Measurements from ENCODE around the gene GRIN3A.
"Not testable (repeated sequence)": the region's sequence is repeated elsewhere in the genome, so short reads cannot be mapped to it uniquely, and the experiment has no call there.

Gene GRIN3A

DNA sequence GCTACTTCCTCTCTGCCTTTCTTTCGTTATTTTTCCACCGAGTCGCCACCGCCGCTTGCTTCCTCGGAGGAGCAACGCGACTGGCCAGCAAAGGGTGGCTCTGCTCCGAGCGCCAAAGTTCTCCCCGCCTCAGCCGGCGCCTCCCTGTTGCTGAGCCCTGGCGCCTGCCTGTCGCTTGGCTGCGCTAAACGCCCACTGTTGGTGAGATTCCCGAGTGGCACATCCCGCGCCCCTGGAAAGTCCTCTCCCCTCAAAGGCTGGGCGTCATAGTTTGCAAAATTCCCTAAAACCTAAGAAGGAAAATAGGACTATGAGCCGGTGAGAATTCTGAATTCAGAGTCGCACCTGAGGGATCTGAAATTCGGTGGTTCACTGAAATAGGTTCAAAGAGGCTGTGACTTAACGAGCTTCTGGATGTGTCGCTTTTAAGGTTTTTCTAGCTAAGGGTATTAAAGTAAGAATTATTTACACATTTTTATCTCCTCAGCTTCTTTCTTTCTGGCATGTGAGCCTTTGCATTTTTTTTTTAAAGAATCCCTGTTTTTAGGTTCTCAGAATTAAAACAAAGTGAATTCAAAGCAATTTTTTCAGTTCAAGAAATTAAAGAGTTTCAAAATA lies at the start of gene GRIN3A:
TSS of gene GRIN3A (minus strand) at position 82 of the 618 bp plus-strand sequence. CDS start 668 bp downstream, outside the sequence.
- DNase-seq: no peak

DNA sequence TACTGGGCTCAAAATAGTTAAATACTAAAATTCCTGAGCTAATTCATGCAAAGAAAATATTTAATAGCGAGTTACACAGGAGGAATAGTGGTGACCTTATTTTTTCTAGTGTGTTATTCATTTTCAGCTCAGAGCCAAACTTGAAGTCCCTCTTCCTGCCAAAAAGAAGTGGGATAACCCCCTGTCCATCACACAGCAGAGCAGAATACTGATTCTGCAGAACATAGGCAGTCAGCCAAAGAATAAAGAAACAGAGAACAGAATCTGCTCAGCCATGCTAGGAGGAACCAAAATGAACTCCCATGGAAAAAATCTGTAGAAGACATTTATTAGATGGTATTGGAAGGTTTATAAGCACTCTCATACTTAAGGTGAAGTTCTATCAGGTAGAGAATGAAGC lies 49.4 kb upstream of the GRIN3A start:
- DNase-seq: no peak

DNA sequence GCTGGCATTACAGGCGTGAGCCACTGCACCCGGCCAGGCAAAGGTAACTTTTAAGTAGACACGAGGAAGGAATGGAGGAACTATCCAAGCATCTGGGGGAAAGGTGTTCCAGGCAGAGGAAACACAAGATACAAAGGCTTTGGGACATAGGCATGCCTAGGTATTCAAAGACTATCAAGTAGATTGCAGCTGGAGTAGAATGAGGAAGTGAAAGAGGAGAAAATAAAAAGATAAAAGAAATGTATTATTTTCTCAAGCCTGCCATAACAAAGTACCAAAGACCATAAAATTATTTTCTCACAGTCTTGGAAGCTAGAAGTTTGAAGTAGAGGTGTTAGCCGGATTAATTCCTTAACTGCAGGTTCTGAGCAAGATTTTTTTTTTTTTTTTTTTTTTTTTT lies 39.9 kb upstream of the GRIN3A start:
- DNase-seq: no peak

DNA sequence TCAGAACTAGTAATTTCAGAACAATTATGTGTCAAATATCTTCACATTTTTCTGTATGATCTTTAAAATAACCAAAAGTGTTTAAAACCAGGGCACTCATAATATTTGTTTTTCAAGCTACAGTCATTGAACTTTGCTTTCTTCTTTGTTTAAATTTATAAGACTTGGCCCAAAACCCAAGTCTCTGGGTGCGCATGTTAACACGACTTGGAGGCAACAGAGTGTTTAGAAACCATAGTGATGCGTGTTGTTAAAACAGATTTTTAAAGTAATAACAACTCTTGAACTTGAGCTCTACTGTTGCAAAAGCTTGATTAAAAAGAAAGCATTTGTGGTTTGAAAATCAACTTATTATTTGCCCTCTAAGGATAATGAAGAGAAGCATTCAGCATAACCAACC lies 26.0 kb upstream of the GRIN3A start:
- no peak for DNase-seq

DNA sequence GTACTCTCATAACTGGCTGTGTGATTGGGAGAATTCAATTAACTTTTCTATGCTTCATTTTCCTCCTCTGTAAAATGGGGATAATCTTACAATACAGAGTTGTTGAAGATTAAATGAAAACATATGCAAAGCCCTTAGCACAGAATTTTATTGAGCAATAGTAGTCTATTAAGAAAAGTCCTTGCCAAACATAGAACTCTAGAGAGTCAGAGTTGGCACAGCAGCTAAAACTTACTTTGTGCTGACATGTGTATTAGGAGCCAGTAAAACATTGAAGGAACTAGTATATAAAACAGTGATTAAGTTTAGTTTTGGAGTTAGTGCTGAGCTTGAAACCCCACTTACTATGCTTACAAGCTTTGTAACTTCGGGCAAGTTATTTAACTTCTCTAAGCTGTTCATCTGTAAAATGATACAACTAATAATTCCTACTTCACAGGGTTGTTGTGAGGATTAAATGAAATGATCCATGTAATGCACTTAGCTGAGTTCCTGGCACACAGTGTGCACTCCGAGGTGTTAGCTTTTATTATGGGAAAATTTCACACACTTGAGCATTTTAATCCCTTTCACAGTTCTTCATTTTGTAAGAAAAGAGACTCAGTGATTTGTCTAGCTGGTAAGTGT lies 20.0 kb upstream of the GRIN3A start:
- DNase-seq: no peak

DNA sequence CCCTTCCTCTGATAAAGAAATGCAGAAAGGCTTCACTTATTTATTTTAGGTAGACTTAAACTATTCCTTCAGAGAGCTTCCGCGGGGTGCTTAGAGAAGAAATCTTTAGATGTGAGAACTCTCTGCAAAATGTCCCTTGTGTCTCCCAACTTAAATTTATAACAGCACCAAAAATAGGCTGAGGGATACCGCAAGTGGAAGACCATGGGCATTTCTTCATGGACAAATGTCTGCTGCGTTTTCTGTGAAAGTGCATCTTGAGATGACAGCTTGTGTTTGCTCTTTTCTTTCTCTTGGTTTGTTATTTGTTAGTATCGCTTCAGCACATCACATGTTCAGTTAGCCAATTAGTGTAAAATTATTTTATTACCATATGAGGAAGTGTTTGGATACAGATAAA lies 15.3 kb upstream of the GRIN3A start:
- DNase-seq: no peak

DNA sequence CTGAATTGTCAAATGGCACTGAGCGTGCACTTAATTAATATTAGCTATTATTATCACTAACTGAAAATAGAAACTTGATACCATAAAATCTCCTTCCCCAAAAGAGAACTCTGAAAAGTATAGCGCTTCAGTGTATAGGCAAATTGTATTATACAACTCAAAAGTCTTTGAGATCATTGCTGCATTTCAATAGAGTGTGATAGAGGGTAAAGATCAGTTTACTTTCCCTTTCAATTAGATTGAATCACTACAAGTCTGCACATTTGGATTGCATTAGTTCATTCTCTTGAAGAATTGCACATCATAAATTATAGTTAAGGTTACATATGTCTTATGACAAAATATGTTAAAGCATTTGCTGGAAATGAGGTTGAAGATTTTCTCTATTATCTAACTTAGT lies 13.4 kb upstream of the GRIN3A start:
- DNase-seq: no peak

DNA sequence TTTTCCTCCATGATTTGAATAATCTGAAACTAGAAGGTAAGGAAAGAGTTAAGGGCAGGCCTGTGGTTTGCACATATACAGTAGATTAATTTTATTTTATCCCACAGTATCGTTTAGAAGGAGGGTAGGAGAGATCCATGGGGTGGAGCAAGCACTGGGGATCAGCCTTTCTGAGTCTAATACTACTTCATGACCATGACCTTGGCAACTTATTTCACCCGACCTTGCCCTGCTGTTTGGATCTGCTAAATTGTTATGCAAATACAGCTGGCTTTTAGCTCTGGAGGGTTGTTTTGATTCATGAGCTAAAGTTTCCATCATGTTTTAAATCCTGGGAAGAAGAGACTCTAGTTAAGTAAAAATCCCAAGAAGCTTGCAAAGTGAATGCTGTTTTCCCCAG lies 864 bp upstream of the GRIN3A start:
- no peak for DNase-seq

DNA sequence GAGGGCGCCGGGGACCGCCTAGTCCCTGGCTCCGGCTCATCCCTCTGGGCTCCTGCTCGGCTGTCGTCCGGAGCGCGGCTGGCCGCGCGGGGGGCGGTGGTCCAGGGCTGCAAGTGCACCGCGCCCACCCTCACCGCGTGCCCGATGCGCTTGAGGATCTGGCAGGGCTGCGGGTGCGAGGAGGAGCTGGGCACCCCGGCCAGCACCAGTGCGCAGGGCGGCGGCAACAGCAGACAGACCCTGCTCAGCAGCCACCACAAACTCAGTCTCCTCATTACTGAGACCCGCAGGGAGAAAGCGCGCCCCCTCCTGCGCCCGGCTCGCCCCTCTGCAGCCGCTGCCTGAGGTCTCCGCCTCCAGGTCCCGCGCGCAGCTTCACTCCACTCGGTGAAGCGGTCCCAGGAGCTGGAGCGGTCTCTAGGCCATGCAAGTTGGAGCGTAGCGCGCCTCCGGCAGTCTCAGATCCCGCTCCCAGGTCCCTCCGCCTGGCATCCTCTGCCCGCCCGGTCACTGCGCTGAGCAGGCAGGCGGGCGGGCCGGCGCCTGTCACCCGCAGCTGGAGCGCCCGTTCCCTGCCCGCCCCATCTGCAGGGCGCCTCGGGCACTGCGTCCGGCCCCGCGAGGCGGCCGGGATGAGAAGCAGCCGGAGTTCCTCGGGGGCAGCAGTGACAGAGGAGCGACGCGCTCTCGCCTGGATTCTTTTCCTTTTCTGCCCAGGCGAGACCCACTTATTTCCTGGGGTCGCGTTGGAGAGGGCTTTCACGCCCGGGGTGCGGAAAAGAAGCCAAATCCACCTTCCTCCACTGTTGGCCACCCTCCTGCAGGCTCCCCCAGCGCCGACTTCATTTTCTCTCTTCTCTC lies 512 bp downstream of the GRIN3A start:
- no peak for DNase-seq

DNA sequence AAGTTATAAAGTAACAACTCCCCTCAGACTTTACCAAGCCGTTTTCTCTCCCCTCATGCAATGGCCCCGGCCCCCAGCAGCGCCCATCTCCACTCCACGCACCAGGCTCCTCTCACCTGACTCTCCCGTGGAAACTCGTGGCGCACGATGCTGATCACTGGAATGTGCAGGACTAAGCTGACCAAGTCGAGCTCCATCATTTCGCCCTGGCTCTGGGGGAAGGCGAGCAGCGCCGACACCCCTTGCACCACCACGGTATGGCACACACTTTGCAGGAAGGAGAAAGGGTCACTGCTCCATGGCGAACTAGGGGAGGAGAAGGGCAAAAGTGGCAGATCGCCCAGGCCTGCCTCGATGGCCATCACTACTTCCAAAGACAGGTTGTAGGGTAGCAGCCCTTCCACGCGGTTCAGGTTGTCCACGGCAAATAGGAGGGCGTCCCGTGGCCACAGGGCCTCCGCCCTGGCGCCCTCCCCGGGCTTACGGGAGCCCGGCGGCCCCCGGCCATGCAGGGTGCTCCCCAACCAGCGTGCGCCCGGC lies 1.2 kb downstream of the GRIN3A start:
- DNase-seq: no peak

DNA sequence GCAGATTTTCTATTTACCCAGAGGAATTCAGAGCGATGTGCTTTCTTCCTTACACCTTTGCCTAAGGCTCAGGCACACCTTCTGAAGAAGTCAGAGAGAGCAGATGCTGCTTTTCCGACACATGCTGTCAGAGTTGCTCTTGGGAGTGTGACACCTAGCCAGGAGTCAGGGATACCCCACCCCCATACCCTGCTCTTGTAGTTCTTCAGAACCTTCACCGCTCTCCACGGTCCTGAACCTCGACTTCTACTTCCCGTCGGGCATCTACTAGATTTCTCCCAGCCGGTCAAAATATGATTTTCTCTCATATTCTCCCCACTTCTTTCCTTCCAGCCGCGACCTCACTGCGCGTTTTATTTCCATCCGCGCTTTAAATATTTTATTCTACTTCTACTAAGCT lies 1.7 kb downstream of the GRIN3A start:
- no peak for DNase-seq

DNA sequence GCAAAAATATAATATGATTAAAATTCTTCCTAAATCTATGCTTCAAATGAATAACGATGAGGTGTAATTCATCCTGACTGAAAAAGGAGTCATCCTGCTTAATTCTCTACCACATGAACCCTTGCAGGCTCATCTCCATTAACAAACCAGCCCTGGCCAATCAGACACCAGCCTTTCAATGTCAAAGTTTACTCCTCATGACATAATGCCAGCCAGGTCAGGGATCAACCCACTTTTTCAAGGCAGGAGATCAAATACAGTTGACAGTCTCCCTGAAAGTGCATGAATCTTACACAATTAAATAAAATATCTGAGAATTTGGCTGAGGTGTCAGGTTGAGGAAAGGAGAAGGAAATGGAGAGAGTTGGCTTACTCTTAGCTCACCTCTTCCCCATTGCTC lies 7.0 kb downstream of the GRIN3A start:
- DNase-seq: no peak

DNA sequence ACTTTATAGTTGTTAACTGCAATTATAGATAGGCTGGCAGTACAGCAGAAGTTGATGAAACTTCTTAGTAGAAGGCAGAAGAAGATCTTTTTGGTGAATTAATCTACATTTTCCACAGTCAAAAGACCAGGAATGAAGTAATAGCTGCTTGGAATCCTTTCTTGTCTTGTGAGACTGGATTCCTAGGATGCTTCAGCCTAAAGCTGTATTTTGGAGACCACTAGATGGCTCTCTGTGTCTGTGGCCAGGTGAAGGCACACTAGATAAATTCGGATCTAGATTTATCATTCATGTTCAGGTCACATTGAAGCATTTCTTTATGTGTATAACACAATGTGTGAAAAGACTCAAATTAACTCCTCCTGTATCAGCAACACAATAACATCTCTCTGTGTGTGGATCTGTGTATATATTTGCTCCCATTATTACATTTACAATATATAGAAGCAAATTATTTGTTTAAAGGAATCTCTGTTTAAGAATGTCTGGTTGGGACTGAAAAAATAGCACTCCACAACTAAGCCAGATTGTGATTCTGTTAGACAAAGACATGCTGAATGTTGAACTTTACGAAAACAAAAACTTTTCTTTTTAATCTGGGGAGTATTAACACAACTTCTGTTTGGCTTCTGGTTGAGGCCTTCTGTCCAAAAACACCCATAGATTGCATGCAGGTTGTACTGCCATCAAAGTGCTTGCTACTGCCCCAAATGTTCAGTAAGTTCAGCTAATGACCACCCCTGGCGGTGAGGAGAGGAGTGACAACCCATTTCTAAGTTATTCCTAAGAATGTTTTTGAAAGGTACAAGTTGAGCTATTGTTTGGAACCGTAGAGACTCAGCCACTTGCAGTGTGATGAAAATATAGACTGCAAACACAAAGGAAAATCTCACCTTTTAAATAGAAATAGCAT lies 10.6 kb downstream of the GRIN3A start:
- no peak for DNase-seq

DNA sequence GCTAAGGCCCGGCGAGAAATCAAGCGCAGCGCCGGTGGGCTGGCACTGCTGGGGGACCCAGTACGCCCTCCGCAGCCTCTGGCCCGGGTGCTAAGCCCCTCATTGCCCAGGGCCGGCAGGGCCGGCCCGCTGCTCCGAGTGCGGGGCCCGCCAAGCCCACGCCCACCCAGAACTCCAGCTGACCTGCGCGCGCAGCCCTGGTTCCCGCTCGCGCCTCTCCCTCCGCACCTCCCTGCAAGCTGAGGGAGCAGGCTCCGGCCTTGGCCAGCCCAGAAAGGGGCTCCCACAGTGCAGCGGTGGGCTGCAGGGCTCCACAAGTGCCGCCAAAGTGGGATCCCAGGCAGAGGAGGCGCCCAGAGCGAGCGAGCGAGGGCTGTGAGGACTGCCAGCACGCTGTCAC lies 14.2 kb downstream of the GRIN3A start:
- DNase-seq: not testable (repeated sequence)

DNA sequence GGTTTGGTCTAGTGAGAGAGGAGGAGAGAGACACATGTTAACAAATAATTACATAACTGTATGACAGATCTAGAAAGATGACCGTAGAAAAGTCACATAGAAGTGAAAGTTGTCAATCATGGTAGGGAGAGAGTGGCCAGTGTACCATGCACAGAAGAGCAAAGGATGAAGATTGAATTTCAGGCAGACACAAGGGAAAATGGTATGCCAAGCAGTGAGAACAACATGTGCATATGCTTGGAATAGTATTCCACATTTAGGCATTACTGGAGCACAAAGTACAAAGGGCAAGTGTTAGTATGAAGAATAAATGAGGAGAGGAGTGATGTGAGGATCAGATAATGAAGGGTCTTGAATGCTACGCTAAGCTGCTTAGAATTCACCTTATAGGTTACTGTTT lies 20.3 kb downstream of the GRIN3A start:
- DNase-seq: no peak

DNA sequence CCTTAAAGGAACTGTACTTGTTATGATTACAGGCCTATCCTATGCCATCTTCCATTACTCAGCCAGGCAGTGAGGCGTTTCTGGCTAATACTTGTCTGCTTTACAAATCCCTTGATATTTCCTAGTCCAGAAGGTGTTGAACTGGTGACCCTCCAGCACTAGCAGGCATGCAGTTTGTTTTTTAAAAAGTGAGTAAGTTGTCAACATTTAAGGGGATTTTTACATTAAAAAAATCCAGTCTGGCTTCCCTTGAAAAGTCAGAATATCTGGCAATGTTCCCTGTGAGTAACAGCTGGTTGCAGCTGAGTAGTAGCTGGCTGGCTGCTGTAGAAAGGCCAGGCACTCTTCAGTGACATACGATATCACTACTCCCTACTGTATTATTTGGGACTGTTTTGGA lies 21.8 kb downstream of the GRIN3A start:
- DNase-seq: no peak

DNA sequence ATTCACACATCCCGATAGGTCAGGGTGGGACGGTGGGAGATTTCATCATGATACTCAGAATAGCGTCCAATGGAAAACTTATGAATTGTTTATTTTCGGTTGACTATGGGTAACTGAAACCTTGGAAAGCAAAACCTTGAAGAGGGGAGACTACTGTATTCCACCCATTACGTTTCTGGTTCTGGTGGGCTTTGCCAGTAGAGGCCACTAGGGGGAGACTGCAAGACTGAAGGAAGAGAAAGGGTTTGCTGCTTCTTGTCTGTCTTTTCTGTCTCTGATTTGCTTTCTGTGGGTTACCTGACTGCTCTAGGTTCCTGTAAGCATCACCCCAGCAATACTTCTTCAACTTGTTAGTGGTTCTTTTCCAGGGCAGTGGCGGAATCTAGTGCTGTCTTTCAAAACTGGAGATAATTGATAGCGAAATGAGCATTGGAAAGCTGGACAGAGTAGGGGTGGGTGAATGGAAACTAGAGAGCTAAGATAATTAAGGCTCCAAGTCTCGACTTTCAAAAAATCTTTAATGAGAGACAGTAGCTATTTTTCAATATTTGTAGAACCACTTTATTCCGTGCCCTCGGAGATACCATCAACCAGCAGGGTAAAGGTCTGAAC lies 27.0 kb downstream of the GRIN3A start:
- DNase-seq: no peak

DNA sequence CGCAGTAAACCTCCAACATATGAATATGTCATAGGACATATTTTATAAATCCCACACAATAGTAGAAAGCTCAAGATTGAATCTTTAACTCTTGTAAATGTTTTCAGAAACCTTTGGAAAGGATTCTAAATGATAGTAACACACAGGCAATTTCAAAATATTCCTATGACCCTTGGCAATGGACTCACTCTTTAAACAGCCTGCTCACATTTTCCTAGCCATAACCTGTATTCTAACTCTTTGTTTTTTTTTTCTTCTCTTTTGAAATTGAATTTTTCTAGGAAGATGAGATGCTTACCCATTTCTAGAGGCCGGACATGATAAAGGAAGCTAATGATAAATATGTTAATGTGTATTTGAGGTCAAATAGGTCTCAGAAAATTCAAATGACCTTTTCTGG lies 29.6 kb downstream of the GRIN3A start:
- DNase-seq: no peak

DNA sequence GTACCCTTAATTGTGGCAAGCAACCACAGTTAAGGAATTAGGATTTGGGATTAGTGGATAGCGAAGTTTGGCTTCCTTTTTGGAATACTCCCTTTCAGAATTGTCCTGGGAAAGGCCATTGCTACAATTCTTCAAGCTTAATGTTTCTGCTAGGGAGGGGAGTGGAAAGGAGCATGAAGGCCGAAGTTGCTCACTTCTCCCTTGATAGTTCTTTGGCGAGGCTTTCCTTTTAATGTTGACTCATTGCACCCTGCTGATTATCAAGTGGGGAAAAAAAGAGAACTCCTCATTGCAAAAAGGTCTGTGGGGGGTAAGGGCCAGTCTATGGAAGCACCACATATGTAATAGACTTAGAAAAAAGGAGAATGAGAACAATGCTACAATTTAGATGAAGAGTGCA lies 30.7 kb downstream of the GRIN3A start:
- DNase-seq: no peak

DNA sequence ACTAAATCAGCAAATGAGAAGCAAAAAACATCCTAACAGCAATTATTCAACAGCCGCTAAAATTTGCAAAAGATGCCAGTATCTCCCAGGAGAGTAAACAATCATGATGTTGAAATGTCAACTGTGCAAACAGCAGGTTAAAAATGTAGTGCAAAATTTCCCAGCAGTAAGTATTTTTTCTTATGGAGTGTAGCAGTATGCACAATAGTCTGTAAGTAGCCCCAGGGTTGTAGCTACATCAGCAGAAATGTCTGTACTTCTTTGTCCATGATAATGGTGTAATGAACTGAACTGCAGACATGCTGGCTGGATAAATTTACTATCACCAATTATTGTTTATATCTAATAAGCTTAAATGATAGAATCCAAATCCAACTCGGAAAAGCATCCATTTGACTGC lies 31.4 kb downstream of the GRIN3A start:
- DNase-seq: no peak

DNA sequence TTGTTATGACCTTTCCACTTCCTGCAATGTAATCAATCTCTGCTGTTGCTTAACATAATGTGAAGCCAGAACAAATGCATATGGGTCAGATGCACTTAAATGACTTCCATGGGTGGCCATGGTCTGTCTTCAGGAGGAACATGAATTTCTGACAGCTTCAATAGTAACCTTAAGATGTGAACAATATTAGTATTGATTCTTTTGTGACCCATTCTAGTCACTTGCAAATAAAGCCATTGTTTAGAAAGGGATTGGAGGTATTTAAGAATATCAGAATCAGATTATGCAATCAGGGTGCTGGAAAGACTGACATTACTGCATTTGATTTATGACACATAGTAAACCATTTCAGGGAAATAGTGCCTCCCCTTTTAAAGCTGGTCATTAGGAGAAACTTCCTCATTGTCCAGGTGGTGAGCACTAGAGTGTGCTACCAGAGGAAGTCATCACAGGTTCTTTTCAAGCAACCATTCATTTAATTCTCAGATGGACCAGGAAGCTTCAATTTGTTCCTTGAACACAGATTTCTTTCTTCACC lies 32.1 kb downstream of the GRIN3A start:
- DNase-seq: no peak

DNA sequence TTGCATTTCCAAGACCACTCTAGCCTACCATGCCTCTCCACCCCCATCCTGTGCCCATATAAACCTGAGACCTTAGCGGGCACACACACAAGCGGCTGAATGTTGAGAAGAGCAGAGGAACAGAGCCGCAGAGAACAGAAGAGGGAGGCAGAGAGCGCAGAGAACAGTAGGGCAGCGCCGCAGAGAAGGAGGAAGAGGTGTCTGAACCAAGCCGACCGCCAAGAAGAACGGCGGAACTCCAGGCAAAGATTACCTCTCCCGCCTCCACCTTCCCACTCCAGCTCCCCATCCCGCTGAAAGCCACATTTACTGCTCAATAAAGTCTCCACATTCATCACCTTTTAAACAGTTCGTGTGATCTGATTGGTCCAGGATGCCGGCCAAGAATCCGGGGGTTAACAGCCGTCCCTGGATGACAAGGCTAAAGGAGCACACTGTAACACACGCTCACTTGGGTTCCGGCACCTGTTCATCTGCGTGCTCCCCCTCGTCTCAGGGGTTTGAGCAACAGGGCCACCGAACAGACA lies 33.2 kb downstream of the GRIN3A start:
- DNase-seq: no peak
